Measurements from ENCODE around the gene PTPN6. TPM values are rescaled to one million over a fixed set of nuclear protein-coding genes. Genes with fewer than 3 reads are reported as not detected.
A peak's percentile ranks its signal among the peaks of the same experiment; 100 is the strongest.

PTPN6 gene
- total and polyA plus RNA-seq, 9 of the 15 experiments (the other 6 are each of a cell fraction or from before 2014, with no cell fraction given) = 1.5 to 5.1 (median 3.9) TPM

DNA sequence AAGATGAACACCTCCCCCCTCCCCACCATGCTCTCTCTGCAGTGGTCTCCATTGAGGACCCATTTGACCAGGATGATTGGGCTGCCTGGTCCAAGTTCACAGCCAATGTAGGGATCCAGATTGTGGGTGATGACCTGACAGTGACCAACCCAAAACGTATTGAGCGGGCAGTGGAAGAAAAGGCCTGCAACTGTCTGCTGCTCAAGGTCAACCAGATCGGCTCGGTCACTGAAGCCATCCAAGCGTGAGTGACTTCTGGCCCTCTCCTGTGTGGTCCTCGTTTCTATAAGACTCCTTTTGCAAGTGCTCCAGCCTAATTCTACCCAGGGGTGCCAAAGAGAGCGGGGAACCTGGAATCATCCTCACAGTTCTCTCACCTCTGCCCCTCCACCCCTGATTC is 29.6 kb upstream of the PTPN6 start:
- DNase-seq (ENCODE audit: extremely low read depth in 1 of 4, low spot score in 3 of 4) = no peak
- Histone ChIP-seq H3K4me2 (ENCODE audit: insufficient read depth, low read length) (no peak overlapping the region), H3K9ac (ENCODE audit: insufficient read depth in 1 of 2, low read depth in 2 of 2, low read length in 2 of 2) (peak overlapping the region in 1 of 2 experiments; percentile 36; a peak in 1 of 4 replicates), H3K4me1 (replicated peaks in 1 of 2; ENCODE audit: control insufficient read depth in 2 of 2, insufficient read depth in 2 of 2, low read length in 2 of 2) (peaks cover 19 to 26% of the 10 kb centered on the region in 2 experiments; a peak in 4 of 5 replicates), H3K79me2 (ENCODE audit: control insufficient read depth, insufficient read depth, low read length) (0 out of 3 replicates have a peak, but pooled peaks cover 3% of the 10 kb centered on the region), H3K4me3 (no peak overlapping the region), H3K27ac (ENCODE audit: extremely low read depth, low read depth, low read length) (no peak overlapping the region), H4K20me1 (replicated peaks; ENCODE audit: control insufficient read depth, insufficient read depth, low read length) (no peaks in the 10 kb centered on the region), H2AFZ (ENCODE audit: low read depth, low read length) (no peak overlapping the region), H3K27me3 (ENCODE audit: control insufficient read depth in 2 of 2, insufficient read depth in 2 of 2, low read length in 2 of 2) (no peaks in the 10 kb centered on the region), H3K9me3 (replicated peaks; ENCODE audit: control insufficient read depth, insufficient read depth, low read depth, low read length) (no peaks in the 10 kb centered on the region), H3K9me1 (ENCODE audit: control insufficient read depth, insufficient read depth, low read length) (peaks cover 4% of the 10 kb centered on the region), H3K36me3 (ENCODE audit: control insufficient read depth, insufficient read depth, low read length) (peaks cover 26% of the 10 kb centered on the region; the same call in 2 of the 3 replicates)
- TF ChIP-seq ZNF445 (CRISPR knock-in tag; IDR thresholded peaks at IDR 0.05; ENCODE audit: low read depth) = no peak
- no peak for TF ChIP-seq EWSR1 (IDR thresholded peaks at IDR 0.05; ENCODE audit: borderline replicate concordance, low read depth, partially characterized antibody)
- TF ChIP-seq SNRNP70 (optimal IDR thresholded peaks at IDR 0.05; ENCODE audit: low read depth, low read length) = no peak
- TF ChIP-seq TRIM24 (IDR thresholded peaks at IDR 0.05) = no peak
- no peak for TF ChIP-seq SPI1 (IDR thresholded peaks at IDR 0.05; ENCODE audit: borderline replicate concordance, low read depth, low read length)
- TF ChIP-seq ZEB2 (IDR thresholded peaks at IDR 0.05) = no peak
- no peak for TF ChIP-seq ZNF830 (CRISPR knock-in tag; IDR thresholded peaks at IDR 0.05)
- no peak for TF ChIP-seq FUS (optimal IDR thresholded peaks at IDR 0.05; ENCODE audit: low read depth, low read length)
- TF ChIP-seq RFX5 (IDR thresholded peaks at IDR 0.05; ENCODE audit: low read depth, low read length) = no peak
- TF ChIP-seq SIN3A (IDR thresholded peaks at IDR 0.05; ENCODE audit: borderline replicate concordance in 2 of 2, control insufficient read depth in 1 of 2, low read depth in 2 of 2, low read length in 2 of 2) = no peak
- in situ Hi-C loops (cut with MboI) = no loop called here
- intact Hi-C loops (cut with micrococcal nuclease) = no loop called here
- POLR2A ChIA-PET = interaction anchor here (0.8 to 1.0 kb wide), 3 partner anchors 18 to 31 kb away, joined by 3 read pairs; partner anchors contain the start of genes C12orf57 and RNU7-1
- no TSS peak for BruUV-seq (replicated peaks)
- no peak for FAIRE-seq
- ATAC-seq = no peak
- 64% methylated on average over 6 of the region's 7 CpGs for WGBS (ENCODE audit: insufficient coverage, low coverage, missing lambda C conversion rate)
- CTCF ChIA-PET (ENCODE audit: low intra/inter-chr PET ratio) = no interaction called here

Measured in K562 (cell line).